Fibroblast of lung (primary cell): ENCODE data around the gene RTBDN.

Source experiments
- CTCF ChIP-seq, 2 donors: IDR thresholded peaks in 1 of 2; conservative IDR thresholded peaks in 1 of 2; 1 replicate in 1 of 2; 2 replicates in 1 of 2; pipeline ENCODE4 v1.5.1; 2011 to 2012; ENCODE audit warnings: low read length in 2 of 2, control low read depth in 1 of 2, inconsistent platforms in 1 of 2, low read depth in 1 of 2, mild to moderate bottlenecking in 1 of 2
- EZH2 ChIP-seq: IDR thresholded peaks from 2 replicates; pipeline ENCODE4 v1.5.1; 2012; ENCODE audit warnings: low read length, control low read depth, mild to moderate bottlenecking; ENCODE audit errors: missing control alignments

DNA sequence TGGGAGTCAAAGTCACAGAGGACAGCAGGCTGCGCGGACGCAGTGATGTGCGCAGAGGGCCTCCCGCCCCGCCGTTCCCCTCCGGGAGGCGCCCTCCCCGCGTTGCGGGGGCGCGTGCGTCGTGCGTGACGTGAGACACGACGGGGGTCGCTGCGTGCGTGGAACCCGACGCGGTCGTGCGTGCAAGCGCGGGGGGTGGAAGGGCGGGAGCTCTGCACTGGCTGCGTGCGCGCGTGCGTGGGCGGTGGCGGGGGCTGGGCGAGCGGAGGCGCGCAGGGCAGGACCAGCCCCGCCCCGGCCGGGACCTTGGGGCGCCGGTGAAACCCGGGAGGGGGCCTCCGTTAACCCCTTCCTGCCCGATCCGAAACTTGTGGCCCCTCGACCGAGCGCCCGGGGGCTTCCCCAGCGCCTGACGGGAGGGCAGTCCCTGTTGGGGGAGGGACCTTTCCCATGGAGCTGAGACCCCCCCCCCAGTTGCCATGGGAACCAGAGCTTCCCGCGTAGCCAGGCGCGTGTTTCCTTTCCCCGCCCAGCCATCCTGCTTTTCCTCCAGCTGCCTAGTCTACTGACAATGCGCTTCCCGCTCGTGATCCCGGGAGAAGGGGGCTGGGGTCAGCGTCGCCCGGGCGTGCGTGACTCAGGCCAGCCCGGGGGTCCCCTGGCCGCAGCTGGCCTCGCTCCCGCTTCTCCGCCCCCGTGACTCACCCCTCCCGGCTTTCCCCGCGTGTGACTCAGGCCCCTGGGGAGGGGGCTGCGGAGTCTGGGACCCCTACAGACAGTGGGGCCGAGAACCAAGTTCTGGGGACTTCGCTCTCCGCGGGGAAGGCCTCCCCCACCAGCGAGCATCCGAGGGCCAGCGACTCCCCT is 51.7 kb downstream of the RTBDN start:
- TF ChIP-seq CTCF (conservative IDR thresholded peaks at IDR 0.05 in 1 of 2, IDR thresholded peaks at IDR 0.05 in 1 of 2; ENCODE audit: low read depth in 1 of 2, low read length in 2 of 2) (no peak), EZH2 (no peak)
